DMS 273 treated with DMSO at 0.1 percent for 48 hours (cell line): ENCODE measurements around the gene SLC2A6.

Source experiments
- DNase-seq: peaks from one replicate; lab custom pipeline; 2025; lab: John Stamatoyannopoulos, UW

Gene SLC2A6

DNA sequence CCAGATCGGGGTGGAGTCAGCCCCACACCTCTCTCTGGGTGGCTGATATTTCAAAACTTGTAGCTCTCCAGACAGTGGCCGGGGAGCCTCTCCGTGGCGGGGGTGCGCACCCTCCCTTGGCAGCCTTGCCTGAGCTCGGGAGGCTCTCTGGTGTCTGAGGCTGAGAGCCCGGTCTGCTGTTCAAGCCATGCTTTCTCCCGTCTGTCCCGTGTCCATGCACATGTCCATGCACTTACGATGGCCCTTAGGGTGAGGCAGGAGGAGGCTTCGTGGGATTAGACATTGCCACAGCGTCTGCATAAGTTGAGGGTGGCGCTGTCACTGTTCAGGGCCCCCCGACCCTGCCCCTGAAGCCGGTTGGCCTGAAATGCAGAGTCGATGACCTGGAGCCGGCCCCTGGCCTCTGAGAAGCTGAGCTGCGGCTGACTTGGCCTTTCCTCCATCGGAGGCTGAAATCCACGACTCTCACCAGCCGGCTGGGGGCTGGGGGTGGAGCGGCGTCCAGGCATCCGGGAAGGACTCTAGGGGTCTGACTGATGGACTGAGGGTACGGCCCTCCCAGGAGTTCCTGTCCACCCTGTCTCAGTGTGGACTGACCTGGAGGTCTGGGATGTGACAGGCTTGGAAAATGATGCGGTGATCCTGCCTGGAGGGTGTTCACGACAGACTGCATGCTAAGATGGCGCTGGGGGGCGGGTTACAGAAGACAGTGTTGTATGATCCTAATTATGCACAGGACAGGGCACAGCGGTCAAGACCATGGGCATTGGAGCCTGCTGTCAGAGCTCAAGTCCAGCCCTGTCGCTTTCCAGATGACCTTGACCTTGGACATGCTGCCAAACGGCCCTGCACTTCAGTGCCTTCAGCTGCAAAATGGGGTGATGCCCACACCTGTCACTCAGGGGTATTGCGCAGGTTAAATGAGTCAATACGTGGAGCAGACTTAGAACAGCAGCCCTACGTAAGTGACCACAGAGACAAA is 18.3 kb upstream of the SLC2A6 start:
- DNase-seq = no peak

GRCh38 chr9:133495327-133496293 is 16.7 kb upstream of the SLC2A6 start:
- no peak for DNase-seq

- DNase-seq = no peak
Observed at GRCh38 chr9:133494636-133495326, 15.9 kb upstream of the SLC2A6 start.

DNA sequence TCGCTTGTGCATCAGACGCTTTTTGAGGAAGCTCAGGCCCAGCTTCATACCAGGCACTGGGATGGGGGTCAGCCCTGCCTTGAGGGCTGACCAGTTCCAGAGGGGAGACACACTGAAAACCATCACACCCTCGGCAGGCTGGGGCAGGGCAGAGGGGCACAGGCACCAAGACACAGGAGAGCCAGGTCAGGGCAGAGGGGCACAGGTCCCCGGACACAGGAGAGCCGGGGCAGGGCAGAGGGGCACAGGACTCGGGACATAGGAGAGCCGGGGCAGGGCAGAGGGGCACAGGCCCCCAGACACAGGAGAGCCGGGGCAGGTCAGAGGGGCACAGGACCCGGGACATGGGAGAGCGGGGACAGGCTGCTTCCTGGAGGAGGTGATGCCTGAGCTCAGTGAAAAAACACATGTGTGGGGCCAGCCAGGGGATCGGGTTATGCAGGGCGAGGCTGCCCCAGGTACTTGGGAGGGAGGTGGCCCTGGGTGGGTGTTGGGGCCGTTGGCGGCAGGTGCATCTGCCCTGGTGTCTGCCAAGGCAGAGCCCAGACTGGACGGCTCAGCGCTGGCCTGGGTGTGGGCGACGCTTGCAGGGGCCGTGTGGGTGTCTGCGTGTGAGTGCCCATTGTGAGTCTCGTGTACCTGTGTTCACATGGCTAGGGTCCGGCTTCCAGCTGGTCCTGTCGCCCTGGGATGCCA is 15.1 kb upstream of the SLC2A6 start:
- no peak for DNase-seq

DNA sequence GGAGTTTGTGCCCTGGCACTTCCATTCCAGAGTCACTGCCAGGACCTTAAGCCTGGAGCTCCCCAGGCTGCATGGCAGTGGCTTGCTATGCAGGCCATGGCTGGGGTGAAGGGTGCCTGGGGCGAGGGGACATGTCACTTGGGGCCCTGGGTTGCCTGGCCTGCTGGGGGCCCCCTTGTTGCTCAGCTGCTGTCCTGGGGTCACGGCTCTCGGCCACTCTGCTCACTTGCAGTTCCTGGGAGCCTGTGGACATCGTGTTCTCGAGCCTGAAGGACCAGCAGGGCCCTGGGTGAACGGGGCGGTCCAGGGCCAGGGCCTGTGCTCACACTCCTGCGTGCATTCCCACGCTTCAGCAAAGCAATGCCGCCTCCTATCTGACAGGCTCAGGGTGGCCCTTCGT is 14.5 kb upstream of the SLC2A6 start:
- no peak for DNase-seq

GRCh38 chr9:133492061-133493021 is 13.4 kb upstream of the SLC2A6 start:
- DNase-seq = peak; percentile 13

GRCh38 chr9:133491656-133491925 is 12.7 kb upstream of the SLC2A6 start:
- no peak for DNase-seq

GRCh38 chr9:133490865-133491655 is 12.2 kb upstream of the SLC2A6 start:
- DNase-seq = no peak

DNA sequence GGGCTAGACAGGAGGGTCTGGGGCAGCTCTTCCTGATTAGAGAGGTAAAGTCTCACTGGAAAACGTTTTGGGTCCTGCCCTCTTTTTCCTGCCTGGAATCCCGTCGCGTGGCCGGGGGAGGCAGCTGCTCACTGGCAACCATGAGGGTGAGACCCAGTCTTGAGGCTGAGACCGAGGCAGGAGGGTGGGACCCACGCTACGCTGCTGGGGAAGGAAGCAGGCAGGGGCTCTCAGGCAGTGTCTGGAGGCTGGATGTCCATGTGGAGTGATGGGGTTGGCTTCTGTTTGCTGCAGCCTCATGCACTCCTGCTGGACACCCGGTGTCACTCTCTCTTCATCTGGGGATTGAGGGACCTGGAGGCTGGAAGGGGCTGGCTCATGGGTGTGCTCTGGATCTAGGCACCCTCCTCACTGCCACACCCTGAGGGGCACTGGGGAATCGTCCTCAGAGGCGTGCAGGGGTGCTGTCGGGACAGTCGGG is 11.3 kb upstream of the SLC2A6 start:
- DNase-seq = no peak

- DNase-seq = no peak
Observed at GRCh38 chr9:133489253-133490190, 10.6 kb upstream of the SLC2A6 start.

DNA sequence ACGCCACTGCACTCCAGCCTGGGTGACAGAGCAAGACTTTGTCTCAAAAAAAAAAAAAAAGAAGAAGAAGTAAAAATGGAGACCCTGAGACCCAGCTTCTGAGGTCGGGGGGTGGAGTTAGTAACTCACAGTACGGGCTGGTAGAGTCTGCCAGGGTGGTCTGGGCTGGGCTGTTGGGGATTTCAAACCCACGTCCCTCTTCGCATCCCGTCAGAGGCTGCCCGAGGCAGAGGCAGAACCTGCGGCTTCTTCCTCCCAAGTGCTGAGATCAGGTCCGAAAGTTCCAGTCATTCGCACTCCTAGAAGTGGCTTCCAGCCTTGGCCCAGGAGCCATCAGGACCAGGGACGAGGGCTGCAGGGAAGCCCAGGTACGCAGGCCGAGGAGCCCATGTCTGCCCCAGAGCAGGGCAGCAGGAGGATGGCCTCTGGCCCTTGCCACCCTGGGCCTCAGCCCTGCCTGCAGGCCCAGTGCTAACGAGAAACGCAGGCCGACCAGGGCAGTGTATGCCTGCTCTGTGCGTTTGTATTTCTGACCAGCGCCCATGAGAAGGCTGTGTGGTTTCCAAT is 9.9 kb upstream of the SLC2A6 start:
- no peak for DNase-seq

GRCh38 chr9:133487331-133487725 is 8.4 kb upstream of the SLC2A6 start:
- no peak for DNase-seq

DNA sequence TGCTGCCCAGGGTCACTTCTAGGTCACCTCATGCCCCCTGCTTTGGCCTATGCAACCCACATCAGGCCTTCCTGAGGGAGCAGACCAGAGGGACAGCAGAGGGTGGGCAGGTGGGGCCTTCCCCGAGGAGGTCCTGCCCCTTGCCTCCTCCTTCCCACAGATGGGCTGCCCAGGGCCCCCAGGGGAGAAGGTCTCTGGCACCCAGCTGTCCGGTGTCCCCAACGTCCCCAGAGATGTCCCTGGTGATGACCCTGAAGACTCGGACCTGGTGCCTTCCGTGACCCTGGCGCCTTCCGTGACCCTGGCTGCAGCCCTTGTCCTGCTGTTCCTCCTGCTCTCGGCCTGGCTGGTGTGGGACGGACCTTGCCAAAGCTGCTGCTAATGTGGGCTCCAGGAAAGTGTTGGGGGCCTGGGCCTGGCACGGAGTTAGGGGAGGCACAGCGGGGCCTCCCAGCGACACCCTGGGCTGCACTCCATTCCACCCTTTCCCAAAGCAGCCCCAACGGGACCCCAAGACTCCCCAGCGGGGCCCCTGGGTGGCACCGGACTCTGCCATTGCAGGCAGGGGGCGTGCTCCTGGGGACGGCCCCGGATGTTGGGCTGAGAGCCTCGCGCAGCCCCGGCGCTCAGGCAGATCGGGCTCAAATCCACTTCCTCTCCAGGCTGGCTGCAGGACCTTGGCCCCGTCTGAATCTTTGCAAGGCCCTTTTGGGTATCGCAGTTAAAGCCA is 6.8 kb upstream of the SLC2A6 start:
- no peak for DNase-seq

GRCh38 chr9:133484671-133485437 is 6.0 kb upstream of the SLC2A6 start:
- no peak for DNase-seq

- no peak for DNase-seq
Observed at GRCh38 chr9:133483611-133484010, 4.7 kb upstream of the SLC2A6 start.

GRCh38 chr9:133477992-133478850 is 678 bp downstream of the SLC2A6 start:
- DNase-seq = no peak
